Osteocyte (in vitro differentiated cells): ENCODE data around the gene GOT1. TPM values are rescaled to one million over a fixed set of nuclear protein-coding genes. Genes with fewer than 3 reads are reported as not detected.

Source experiments
- DNase-seq: peaks from one replicate; pipeline ENCODE4 v3.0.0; 2021; ENCODE audit warnings: mixed read lengths; ENCODE audit not compliant: unreplicated experiment; ENCODE audit errors: extremely low spot score
- H3K27ac Mint-ChIP-seq: one replicate; pipeline ENCODE4 v1.8.0; 2021; ENCODE audit warnings: mild to moderate bottlenecking, mixed read lengths; ENCODE audit not compliant: unreplicated experiment
- H3K27me3 Mint-ChIP-seq: one replicate; pipeline ENCODE4 v1.8.0; 2021; ENCODE audit warnings: mixed read lengths; ENCODE audit not compliant: unreplicated experiment
- H3K36me3 Mint-ChIP-seq: one replicate; pipeline ENCODE4 v1.8.0; 2021; ENCODE audit warnings: mixed read lengths; ENCODE audit not compliant: unreplicated experiment
- H3K4me1 Mint-ChIP-seq: one replicate; pipeline ENCODE4 v1.8.0; 2021; ENCODE audit warnings: mixed read lengths; ENCODE audit not compliant: unreplicated experiment
- H3K4me3 Mint-ChIP-seq: one replicate; pipeline ENCODE4 v1.8.0; 2021; ENCODE audit warnings: mild to moderate bottlenecking, moderate library complexity, mixed read lengths; ENCODE audit not compliant: unreplicated experiment
- H3K9me3 Mint-ChIP-seq: one replicate; pipeline ENCODE4 v1.8.0; 2021; ENCODE audit warnings: mixed read lengths; ENCODE audit not compliant: unreplicated experiment
- CTCF ChIP-seq: fragments of 200-600 bp; sonication (generic); IDR thresholded peaks from 2 replicates; pipeline ENCODE4 v1.5.0; 2021; ENCODE audit warnings: antibody characterized with exemption, mild to moderate bottlenecking, moderate library complexity
- total RNA-seq: library from RNA; stranded (reverse); gene quantifications from 2 replicates; pipeline ENCODE4 v1.2.1, GENCODE V29; 2021

GOT1 gene
- total RNA-seq, 1 donor from 2014 or later = 31.5 TPM

GRCh38 chr10:99368646-99369045, 61.8 kb downstream of the GOT1 start:
- H3K4me1 Mint-ChIP-seq = peaks cover 19% of the 10 kb centered on the region
- no peak for TF ChIP-seq CTCF
- H3K4me3 Mint-ChIP-seq = no peak overlapping the region
- H3K27me3 Mint-ChIP-seq = peaks cover 9% of the 10 kb centered on the region
- no peaks in the 10 kb centered on the region for H3K36me3 Mint-ChIP-seq
- no peak overlapping the region for H3K27ac Mint-ChIP-seq
- H3K9me3 Mint-ChIP-seq = no peaks in the 10 kb centered on the region
- no peak for DNase-seq

- Mint-ChIP-seq H3K4me1 (peaks cover 5% of the 10 kb centered on the region), H3K36me3 (no peaks in the 10 kb centered on the region), H3K9me3 (no peaks in the 10 kb centered on the region), H3K27ac (no peak overlapping the region), H3K4me3 (no peak overlapping the region), H3K27me3 (peaks cover 8% of the 10 kb centered on the region)
- TF ChIP-seq CTCF = no peak
- no peak for DNase-seq
Measured at GRCh38 chr10:99366666-99367065, 63.8 kb downstream of the GOT1 start.

GRCh38 chr10:99365736-99366135, 64.7 kb downstream of the GOT1 start:
- H3K4me1 Mint-ChIP-seq = peaks cover 5% of the 10 kb centered on the region
- DNase-seq = no peak
- no peak for TF ChIP-seq CTCF
- H3K27me3 Mint-ChIP-seq = peaks cover 8% of the 10 kb centered on the region
- no peak overlapping the region for H3K27ac Mint-ChIP-seq
- H3K36me3 Mint-ChIP-seq = no peaks in the 10 kb centered on the region
- no peaks in the 10 kb centered on the region for H3K9me3 Mint-ChIP-seq
- H3K4me3 Mint-ChIP-seq = no peak overlapping the region

GRCh38 chr10:99365311-99365710, 65.1 kb downstream of the GOT1 start:
- Mint-ChIP-seq H3K4me1 (peaks cover 5% of the 10 kb centered on the region), H3K4me3 (no peak overlapping the region), H3K27ac (no peak overlapping the region), H3K9me3 (no peaks in the 10 kb centered on the region), H3K36me3 (no peaks in the 10 kb centered on the region), H3K27me3 (peaks cover 8% of the 10 kb centered on the region)
- no peak for DNase-seq
- TF ChIP-seq CTCF = no peak

- Mint-ChIP-seq H3K4me3 (no peak overlapping the region), H3K4me1 (no peaks in the 10 kb centered on the region), H3K36me3 (no peaks in the 10 kb centered on the region), H3K27me3 (peaks cover 6% of the 10 kb centered on the region), H3K27ac (no peak overlapping the region), H3K9me3 (no peaks in the 10 kb centered on the region)
- no peak for DNase-seq
- no peak for TF ChIP-seq CTCF
Measured at GRCh38 chr10:99364125-99364524, 66.3 kb downstream of the GOT1 start.
